Upper lobe of left lung (tissue), 6 donors: ENCODE data around the gene TAF1D. TPM values are rescaled to one million over a fixed set of nuclear protein-coding genes. Genes with fewer than 3 reads are reported as not detected.
A peak's percentile ranks its signal among the peaks of the same experiment; 100 is the strongest.

Source experiments
- ATAC-seq, 2 donors: fragments of 200-7000 bp; cut with Tn5 transposase; one replicate each; pipeline ENCODE4 v1.9.1; 2022; ENCODE audit warnings: mild to moderate bottlenecking in 2 of 2, moderate library complexity in 2 of 2; ENCODE audit not compliant: low FRiP score in 2 of 2
- DNase-seq, 2 donors: peaks; one replicate each; pipeline ENCODE4 v3.0.0-alpha.2; 2019 to 2020
- H3K27ac ChIP-seq, 4 donors: fragments of 200-600 bp; sonication (generic); one replicate each; pipeline ENCODE4 v1.5.1; 2016 to 2019
- H3K27me3 ChIP-seq, 4 donors: fragments of 200-600 bp; sonication (generic); one replicate each; pipeline ENCODE4 v1.5.1; 2017 to 2019
- H3K36me3 ChIP-seq, 4 donors: fragments of 200-600 bp; sonication (generic); one replicate each; pipeline ENCODE4 v1.5.1; 2016 to 2019
- H3K4me1 ChIP-seq, 4 donors: fragments of 200-600 bp; sonication (generic); one replicate each; pipeline ENCODE4 v1.5.1; 2018 to 2019
- H3K4me3 ChIP-seq, 4 donors: fragments of 200-600 bp; sonication (generic); one replicate each; pipeline ENCODE4 v1.5.1; 2017 to 2019; ENCODE audit warnings: mild to moderate bottlenecking in 2 of 4, moderate library complexity in 1 of 4
- H3K9me3 ChIP-seq, 4 donors: fragments of 200-600 bp; sonication (generic); one replicate each; pipeline ENCODE4 v1.5.1; 2018 to 2019
- CTCF ChIP-seq, 6 experiments: fragments of 450-650 bp in 4 of 6; fragments of 200-600 bp in 2 of 6; sonication (generic) in 2 of 6; IDR thresholded peaks; one replicate each; pipeline ENCODE4 v1.5.1; 2016 to 2019; ENCODE audit warnings: antibody characterized with exemption in 6 of 6
- EP300 ChIP-seq, 4 donors: sonication (generic); formaldehyde crosslinking; IDR thresholded peaks; one replicate each; pipeline ENCODE4 v1.5.1; 2017; ENCODE audit warnings: antibody characterized with exemption in 4 of 4, control low read depth in 2 of 4
- POLR2A ChIP-seq, 4 donors: fragments of 450-650 bp; IDR thresholded peaks; one replicate each; pipeline ENCODE4 v1.5.1; 2016 to 2017; ENCODE audit warnings: antibody characterized with exemption in 4 of 4, mild to moderate bottlenecking in 2 of 4
- POLR2AphosphoS5 ChIP-seq, 2 donors: sonication (generic); formaldehyde crosslinking; IDR thresholded peaks; one replicate each; pipeline ENCODE4 v1.5.1; 2017; ENCODE audit warnings: antibody characterized with exemption in 2 of 2
- WGBS, 2 donors: methylation state at CpG; one replicate each; pipeline ENCODE4 v1.1.5; 2017 to 2018; 5-methylcytosine and 5-hydroxymethylcytosine counted together
- total RNA-seq, 6 donors: library from RNA; depleted of rRNA in 4 of 6; stranded (reverse); fragments of >200 nt in 4 of 6; gene quantifications; one replicate each; pipeline versions ENCODE4 v1.1.0 to v1.2.1, GENCODE V29; 2016 to 2021
- donor health status: DM: no; HTN: no; CAD: no; lungs with moderate emphysema.
- donor health status: DM: no; HTN: yes; CAD: no; lungs with severe emphysema.

The TAF1D gene
- total RNA-seq, 6 donors from 2014 or later, result 70.5 to 195 (median 88.5) TPM

- H3K36me3 ChIP-seq, result peaks cover 33 to 88% (median 43%) of the 10 kb centered on the region in 4 donors
- TF ChIP-seq EP300 (IDR thresholded peaks at IDR 0.05), result no peak
- TF ChIP-seq POLR2AphosphoS5 (IDR thresholded peaks at IDR 0.05), result no peak
- TF ChIP-seq CTCF (IDR thresholded peaks at IDR 0.05), result no peak
- TF ChIP-seq POLR2A (IDR thresholded peaks at IDR 0.05), result no peak
- H3K4me3 ChIP-seq, result no peak overlapping the region
- ATAC-seq (no peak), DNase-seq (no peak)
- H3K4me1 ChIP-seq, result no peaks in the 10 kb centered on the region
- H3K27me3 ChIP-seq, result no peaks in the 10 kb centered on the region
- H3K27ac ChIP-seq, result no peak overlapping the region
- H3K9me3 ChIP-seq, result no peaks in the 10 kb centered on the region
These were observed 46.7 kb downstream of the TAF1D start for GRCh38 chr11:93694557-93694956.

GRCh38 chr11:93694109-93694508 is 47.2 kb downstream of the TAF1D start:
- TF ChIP-seq POLR2A (IDR thresholded peaks at IDR 0.05), result no peak
- TF ChIP-seq POLR2AphosphoS5 (IDR thresholded peaks at IDR 0.05), result no peak
- TF ChIP-seq CTCF (IDR thresholded peaks at IDR 0.05), result no peak
- TF ChIP-seq EP300 (IDR thresholded peaks at IDR 0.05), result no peak
- no peak for ATAC-seq
- 87 to 93% methylated on average over 2 of the region's 2 CpGs for WGBS, 2 donors

GRCh38 chr11:93689240-93689639 is 52.1 kb downstream of the TAF1D start:
- peaks cover 9 to 84% (median 38%) of the 10 kb centered on the region in 4 donors for H3K36me3 ChIP-seq
- ATAC-seq (no peak), DNase-seq (no peak)
- H3K27ac ChIP-seq, result peak overlapping the region in 1 of 4 donors; percentile 30
- TF ChIP-seq POLR2AphosphoS5 (IDR thresholded peaks at IDR 0.05) (no peak), EP300 (IDR thresholded peaks at IDR 0.05) (no peak), POLR2A (IDR thresholded peaks at IDR 0.05) (no peak), CTCF (IDR thresholded peaks at IDR 0.05) (no peak)
- H3K9me3 ChIP-seq, result no peaks in the 10 kb centered on the region
- H3K4me3 ChIP-seq, result no peak overlapping the region
- H3K4me1 ChIP-seq, result no peaks in the 10 kb centered on the region
- no peaks in the 10 kb centered on the region for H3K27me3 ChIP-seq
- 72 to 83% methylated on average over 2 of the region's 2 CpGs for WGBS, 2 donors

More at GRCh38 chr11:93694109-93694508, 47.2 kb downstream of the TAF1D start:
- peaks cover 33 to 88% (median 43%) of the 10 kb centered on the region in 4 donors for H3K36me3 ChIP-seq
- H3K4me3 ChIP-seq, result no peak overlapping the region
- H3K4me1 ChIP-seq, result no peaks in the 10 kb centered on the region
- DNase-seq, result no peak
- no peaks in the 10 kb centered on the region for H3K9me3 ChIP-seq
- no peak overlapping the region for H3K27ac ChIP-seq
- no peaks in the 10 kb centered on the region for H3K27me3 ChIP-seq

GRCh38 chr11:93686812-93687211 is 54.5 kb downstream of the TAF1D start:
- no peaks in the 10 kb centered on the region for H3K9me3 ChIP-seq
- H3K4me1 ChIP-seq, result no peaks in the 10 kb centered on the region
- H3K4me3 ChIP-seq, result no peak overlapping the region
- ATAC-seq (peak in 1 of 2 donors; percentile 45), DNase-seq (no peak)
- H3K36me3 ChIP-seq, result peaks cover 12 to 90% (median 42%) of the 10 kb centered on the region in 4 donors
- H3K27me3 ChIP-seq, result no peaks in the 10 kb centered on the region
- no peak for TF ChIP-seq POLR2A (IDR thresholded peaks at IDR 0.05)
- no peak for TF ChIP-seq CTCF (IDR thresholded peaks at IDR 0.05)
- TF ChIP-seq POLR2AphosphoS5 (IDR thresholded peaks at IDR 0.05), result no peak
- TF ChIP-seq EP300 (IDR thresholded peaks at IDR 0.05), result no peak
- 71 to 81% methylated on average over 1 of the region's 1 CpG for WGBS, 2 donors
- H3K27ac ChIP-seq, result peak overlapping the region in 3 of 4 donors; percentile 4 to 44 (median 11)

- no peaks in the 10 kb centered on the region for H3K4me1 ChIP-seq
- 93 to 100% methylated on average over 2 of the region's 2 CpGs for WGBS, 2 donors
- no peaks in the 10 kb centered on the region for H3K27me3 ChIP-seq
- H3K4me3 ChIP-seq, result no peak overlapping the region
- TF ChIP-seq POLR2A (IDR thresholded peaks at IDR 0.05), result no peak
- no peak for TF ChIP-seq POLR2AphosphoS5 (IDR thresholded peaks at IDR 0.05)
- no peak for TF ChIP-seq EP300 (IDR thresholded peaks at IDR 0.05)
- TF ChIP-seq CTCF (IDR thresholded peaks at IDR 0.05), result no peak
- DNase-seq (no peak), ATAC-seq (no peak)
- H3K36me3 ChIP-seq, result peaks cover 12 to 89% (median 43%) of the 10 kb centered on the region in 4 donors
- H3K27ac ChIP-seq, result peak overlapping the region in 3 of 4 donors; percentile 4 to 44 (median 11)
- no peaks in the 10 kb centered on the region for H3K9me3 ChIP-seq
These were observed 55.1 kb downstream of the TAF1D start for GRCh38 chr11:93686226-93686625.
